Neuronal stem cell (in vitro differentiated cells): ENCODE measurements around the gene SH3PXD2A.

Source experiments
- DNase-seq: peaks from one replicate; pipeline ENCODE4 v3.0.0-alpha.2; 2013; ENCODE audit warnings: low spot score
- H2AFZ ChIP-seq: one replicate; pipeline ENCODE4 v1.6.1; 2013; ENCODE audit warnings: mild to moderate bottlenecking, low read length, inconsistent platforms
- H2AK5ac ChIP-seq: 2 replicates; pipeline ENCODE4 v1.6.1; 2013; ENCODE audit warnings: low read depth, mild to moderate bottlenecking, inconsistent platforms, low read length, moderate library complexity, mixed read lengths
- H2BK120ac ChIP-seq: 2 replicates; pipeline ENCODE4 v1.6.1; 2013; ENCODE audit warnings: low read depth, mild to moderate bottlenecking, inconsistent platforms, low read length, moderate library complexity, mixed read lengths
- H2BK12ac ChIP-seq: one replicate; pipeline ENCODE4 v1.6.1; 2013; ENCODE audit warnings: low read length, inconsistent platforms
- H2BK15ac ChIP-seq: 2 replicates; pipeline ENCODE4 v1.6.1; 2013; ENCODE audit warnings: mild to moderate bottlenecking, low read length, inconsistent platforms, mixed read lengths
- H2BK5ac ChIP-seq: one replicate; pipeline ENCODE4 v1.6.1; 2013; ENCODE audit warnings: inconsistent platforms, mild to moderate bottlenecking, low read length, moderate library complexity
- H3K14ac ChIP-seq: one replicate; pipeline ENCODE4 v1.6.1; 2013; ENCODE audit warnings: low read length, inconsistent platforms
- H3K18ac ChIP-seq: 2 replicates; pipeline ENCODE4 v1.6.1; 2013; ENCODE audit warnings: low read length, inconsistent platforms
- H3K23ac ChIP-seq: 2 replicates; pipeline ENCODE4 v1.6.1; 2013; ENCODE audit warnings: low read depth, mild to moderate bottlenecking, mixed read lengths, low read length, inconsistent platforms; ENCODE audit not compliant: poor library complexity
- H3K27ac ChIP-seq: replicated peaks from 3 replicates; pipeline ENCODE4 v1.5.1; 2013; ENCODE audit warnings: low read length, inconsistent platforms
- H3K27me3 ChIP-seq, 3 experiments: 2 replicates each; pipeline ENCODE4 v1.6.1; 2013; ENCODE audit warnings: low read length in 3 of 3, mild to moderate bottlenecking in 2 of 3, inconsistent platforms in 1 of 3, low read depth in 1 of 3, mixed read lengths in 1 of 3, moderate library complexity in 1 of 3; ENCODE audit not compliant: control insufficient read depth in 3 of 3, insufficient read depth in 3 of 3
- H3K36me3 ChIP-seq, 2 donors: replicated peaks in 1 of 2; 2 replicates each; pipeline ENCODE4 v1.6.1; 2013; ENCODE audit warnings: low read length in 2 of 2; ENCODE audit not compliant: control insufficient read depth in 2 of 2, insufficient read depth in 2 of 2
- H3K4ac ChIP-seq: 2 replicates; pipeline ENCODE4 v1.6.1; 2013; ENCODE audit warnings: inconsistent platforms, mild to moderate bottlenecking, low read length, moderate library complexity
- H3K4me1 ChIP-seq, 2 donors: 1 replicate in 1 of 2; 2 replicates in 1 of 2; pipeline ENCODE4 v1.6.1; 2013; ENCODE audit warnings: low read length in 2 of 2, low read depth in 1 of 2; ENCODE audit not compliant: control insufficient read depth in 2 of 2, insufficient read depth in 1 of 2
- H3K4me2 ChIP-seq: one replicate; pipeline ENCODE4 v1.6.1; 2013; ENCODE audit warnings: mild to moderate bottlenecking, low read length, inconsistent platforms; ENCODE audit not compliant: insufficient read depth, poor library complexity, severe bottlenecking
- H3K4me3 ChIP-seq, 2 donors: 2 replicates each; pipeline ENCODE4 v1.5.1; 2013; ENCODE audit warnings: low read length in 2 of 2, mild to moderate bottlenecking in 2 of 2, inconsistent platforms in 1 of 2, moderate library complexity in 1 of 2
- H3K79me1 ChIP-seq: one replicate; pipeline ENCODE4 v1.6.1; 2013; ENCODE audit warnings: low read depth, mild to moderate bottlenecking, inconsistent platforms, low read length, moderate library complexity
- H3K9ac ChIP-seq: one replicate; pipeline ENCODE4 v1.6.1; 2013; ENCODE audit warnings: mild to moderate bottlenecking, low read depth, low read length, inconsistent platforms; ENCODE audit not compliant: poor library complexity
- H3K9me3 ChIP-seq, 2 donors: replicated peaks in 1 of 2; 2 replicates each; pipeline versions ENCODE3 to v1.6.1; 2013; ENCODE audit warnings: low read length in 2 of 2, mild to moderate bottlenecking in 2 of 2, inconsistent platforms in 1 of 2, low read depth in 1 of 2, mixed read lengths in 1 of 2, moderate library complexity in 1 of 2; ENCODE audit not compliant: control insufficient read depth in 2 of 2, insufficient read depth in 1 of 2
- H4K8ac ChIP-seq: one replicate; pipeline ENCODE4 v1.6.1; 2013; ENCODE audit warnings: low read depth, mild to moderate bottlenecking, inconsistent platforms, low read length, moderate library complexity
- H4K91ac ChIP-seq: one replicate; pipeline ENCODE4 v1.6.1; 2013; ENCODE audit warnings: low read length, low read depth, mild to moderate bottlenecking, inconsistent platforms; ENCODE audit not compliant: poor library complexity
- WGBS, 2 donors: extraction: QIAGEN DNeasy Blood & Tissue Kit; methylation state at CpG; one replicate each; pipeline ENCODE4 v1.1.7; 2013; ENCODE audit warnings: missing lambda C conversion rate in 2 of 2, mixed read lengths in 1 of 2; ENCODE audit not compliant: insufficient read length in 2 of 2, insufficient replicate concordance in 1 of 2; ENCODE audit errors: extremely low coverage in 2 of 2; 5-methylcytosine and 5-hydroxymethylcytosine counted together

SH3PXD2A gene

GRCh38 chr10:103638948-103639347, 216.4 kb downstream of the SH3PXD2A start:
- Histone ChIP-seq H3K27me3 (no peaks in the 10 kb centered on the region), H3K36me3 (no peaks in the 10 kb centered on the region), H4K91ac (no peak overlapping the region), H3K9ac (no peak overlapping the region), H3K79me1 (no peaks in the 10 kb centered on the region), H3K27ac (no peak overlapping the region), H2AFZ (no peak overlapping the region), H3K4ac (no peak overlapping the region), H3K14ac (no peak overlapping the region), H3K18ac (peak overlapping the region; percentile 61), H3K4me3 (no peak overlapping the region), H3K4me2 (no peak overlapping the region), H3K23ac (no peak overlapping the region), H3K4me1 (peaks cover 25 to 44% of the 10 kb centered on the region in 2 donors), H4K8ac (no peak overlapping the region), H2BK15ac (no peak overlapping the region), H2AK5ac (no peak overlapping the region), H2BK120ac (no peak overlapping the region), H3K9me3 (no peaks in the 10 kb centered on the region), H2BK12ac (peak overlapping the region; percentile 16), H2BK5ac (no peak overlapping the region)
- DNase-seq: no peak
- whole genome bisulfite sequencing, 2 donors: no CpG with 5 or more reads among the region's 8 CpGs

DNA sequence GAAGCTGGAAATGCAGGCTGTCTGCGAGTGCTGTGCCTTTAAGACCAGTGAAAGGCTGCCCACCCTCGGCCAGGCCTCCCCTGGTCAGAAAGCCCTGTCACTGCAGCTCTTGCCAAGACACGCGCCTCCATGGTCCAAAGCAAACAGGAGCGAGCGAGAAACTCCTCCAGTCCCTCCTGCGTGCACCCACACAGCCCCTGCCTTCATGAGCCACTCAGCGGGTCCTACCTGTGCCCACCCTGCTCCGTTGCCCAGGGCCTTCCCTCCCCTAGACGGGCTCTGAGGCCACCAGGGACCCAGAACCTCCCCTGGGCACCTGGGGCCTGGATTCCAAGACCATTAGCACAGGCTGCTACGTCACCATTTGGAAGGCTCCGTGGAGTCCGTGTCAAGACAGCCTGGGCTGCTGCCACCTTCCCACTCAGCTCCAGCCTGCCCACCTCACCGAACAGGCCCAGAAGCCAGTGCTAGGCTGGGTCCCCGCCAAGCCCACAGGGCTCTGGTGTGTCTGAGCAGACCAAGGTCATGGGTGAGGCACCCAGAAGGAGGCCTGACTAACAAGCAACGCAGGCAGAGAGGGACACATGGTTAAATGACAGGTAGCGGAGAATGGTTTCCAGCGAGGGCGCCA, 217.3 kb downstream of the SH3PXD2A start:
- Histone ChIP-seq H3K9me3 (no peaks in the 10 kb centered on the region), H3K36me3 (no peaks in the 10 kb centered on the region), H2BK15ac (peak overlapping the region; percentile 77), H3K14ac (peak overlapping the region; percentile 56), H3K4ac (no peak overlapping the region), H2AK5ac (peak overlapping the region; percentile 81), H3K27ac (peak overlapping the region; percentile 92), H3K4me1 (peaks cover 25 to 47% of the 10 kb centered on the region in 2 donors), H3K79me1 (no peaks in the 10 kb centered on the region), H3K27me3 (no peaks in the 10 kb centered on the region), H4K8ac (no peak overlapping the region), H3K4me3 (no peak overlapping the region), H3K18ac (peak overlapping the region; percentile 94), H3K4me2 (no peak overlapping the region), H2BK12ac (peak overlapping the region; percentile 93), H3K9ac (no peak overlapping the region), H2BK5ac (peak overlapping the region; percentile 63), H2BK120ac (peak overlapping the region; percentile 2), H4K91ac (peak overlapping the region; percentile 81), H3K23ac (peak overlapping the region; percentile 31), H2AFZ (no peak overlapping the region)
- DNase-seq: no peak
- WGBS, 2 donors: no CpG with 5 or more reads among the region's 19 CpGs

DNA sequence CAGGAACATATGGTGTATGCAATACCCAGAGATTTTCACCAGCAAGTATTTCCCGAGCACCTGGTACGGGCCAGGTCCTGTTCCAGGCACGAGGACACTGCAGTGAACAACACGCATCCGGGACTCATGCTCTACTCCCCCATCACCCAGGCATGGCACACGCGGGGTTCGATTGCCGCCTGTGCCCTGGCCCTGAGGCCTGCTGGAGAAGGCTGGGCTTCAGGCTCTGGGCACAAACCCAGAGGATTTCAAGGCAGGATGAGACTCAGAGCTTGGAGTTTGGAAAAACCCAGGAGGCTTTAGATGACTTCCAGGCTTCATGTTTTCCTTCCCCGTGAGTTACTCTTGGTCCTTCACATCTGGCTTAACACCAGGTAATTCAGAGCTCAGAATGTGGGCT, 218.4 kb downstream of the SH3PXD2A start:
- no peaks in the 10 kb centered on the region for H3K79me1 ChIP-seq
- H3K4ac ChIP-seq: no peak overlapping the region
- H2BK15ac ChIP-seq: peak overlapping the region; percentile 1
- peak overlapping the region; percentile 14 for H2AK5ac ChIP-seq
- no peak overlapping the region for H3K4me2 ChIP-seq
- no peak overlapping the region for H3K4me3 ChIP-seq
- no CpG with 5 or more reads among the region's 10 CpGs for WGBS, 2 donors
- no peaks in the 10 kb centered on the region for H3K9me3 ChIP-seq
- H2AFZ ChIP-seq: no peak overlapping the region
- no peak overlapping the region for H3K14ac ChIP-seq
- peak overlapping the region; percentile 94 for H3K18ac ChIP-seq
- H3K27me3 ChIP-seq: no peaks in the 10 kb centered on the region
- DNase-seq: no peak
- H2BK12ac ChIP-seq: peak overlapping the region; percentile 93
- no peak overlapping the region for H4K91ac ChIP-seq
- H3K27ac ChIP-seq: peak overlapping the region; percentile 92
- H2BK120ac ChIP-seq: peak overlapping the region; percentile 5
- peak overlapping the region; percentile 63 for H2BK5ac ChIP-seq
- no peak overlapping the region for H3K9ac ChIP-seq
- peaks cover 25 to 44% of the 10 kb centered on the region in 2 donors for H3K4me1 ChIP-seq
- no peak overlapping the region for H4K8ac ChIP-seq
- H3K23ac ChIP-seq: no peak overlapping the region
- no peaks in the 10 kb centered on the region for H3K36me3 ChIP-seq

- no peak overlapping the region for H2AK5ac ChIP-seq
- H3K4me1 ChIP-seq: peaks cover 25 to 44% of the 10 kb centered on the region in 2 donors
- H3K4me2 ChIP-seq: no peak overlapping the region
- H3K23ac ChIP-seq: no peak overlapping the region
- H3K79me1 ChIP-seq: no peaks in the 10 kb centered on the region
- no peak overlapping the region for H3K14ac ChIP-seq
- peak overlapping the region; percentile 32 for H2AFZ ChIP-seq
- H3K4me3 ChIP-seq: no peak overlapping the region
- peaks cover 0 to 1% of the 10 kb centered on the region in 2 donors for H3K36me3 ChIP-seq
- no peak overlapping the region for H3K9ac ChIP-seq
- H3K4ac ChIP-seq: no peak overlapping the region
- H2BK12ac ChIP-seq: no peak overlapping the region
- H4K8ac ChIP-seq: no peak overlapping the region
- H4K91ac ChIP-seq: no peak overlapping the region
- peak overlapping the region; percentile 63 for H2BK5ac ChIP-seq
- no peak overlapping the region for H2BK15ac ChIP-seq
- WGBS, 2 donors: no CpG with 5 or more reads among the region's 5 CpGs
- H3K27me3 ChIP-seq: no peaks in the 10 kb centered on the region
- peak; percentile 91 for DNase-seq
- peak overlapping the region; percentile 92 for H3K27ac ChIP-seq
- no peaks in the 10 kb centered on the region for H3K9me3 ChIP-seq
- H3K18ac ChIP-seq: peak overlapping the region; percentile 94
- no peak overlapping the region for H2BK120ac ChIP-seq
Measured at GRCh38 chr10:103636492-103636891, 218.9 kb downstream of the SH3PXD2A start.
